Neuron (in vitro differentiated cells): ENCODE measurements around the gene C14orf132.
A peak's percentile ranks its signal among the peaks of the same experiment; 100 is the strongest.

ENCODE experiments used
- H2AFZ ChIP-seq: one replicate; pipeline ENCODE4 v1.6.1; 2013; ENCODE audit warnings: low read depth, mild to moderate bottlenecking, inconsistent platforms, low read length, moderate library complexity
- H3K27me3 ChIP-seq: one replicate; pipeline ENCODE4 v1.6.1; 2013; ENCODE audit warnings: low read length; ENCODE audit not compliant: insufficient read depth
- H3K36me3 ChIP-seq: one replicate; pipeline ENCODE4 v1.6.1; 2013; ENCODE audit warnings: low read length; ENCODE audit not compliant: insufficient read depth
- H3K4me1 ChIP-seq: one replicate; pipeline ENCODE4 v1.6.1; 2013; ENCODE audit warnings: low read length; ENCODE audit not compliant: insufficient read depth
- H3K4me3 ChIP-seq: 2 replicates; pipeline ENCODE4 v1.5.1; 2013; ENCODE audit warnings: mild to moderate bottlenecking, low read length, moderate library complexity
- H3K9me3 ChIP-seq: one replicate; pipeline ENCODE4 v1.6.1; 2013; ENCODE audit warnings: low read length

C14orf132 gene

GRCh38 chr14:96027431-96028355 is 11.5 kb upstream of the C14orf132 start:
- no peaks in the 10 kb centered on the region for H3K36me3 ChIP-seq
- H3K27me3 ChIP-seq = peaks cover 10% of the 10 kb centered on the region
- peak overlapping the region; percentile 20 for H3K4me3 ChIP-seq
- no peaks in the 10 kb centered on the region for H3K9me3 ChIP-seq
- H3K4me1 ChIP-seq = peaks cover 21% of the 10 kb centered on the region
- peak overlapping the region; percentile 28 for H2AFZ ChIP-seq

- Histone ChIP-seq H3K9me3 (no peaks in the 10 kb centered on the region), H3K4me1 (peaks cover 21% of the 10 kb centered on the region), H3K36me3 (no peaks in the 10 kb centered on the region), H3K4me3 (no peak overlapping the region), H3K27me3 (peaks cover 10% of the 10 kb centered on the region), H2AFZ (no peak overlapping the region)
These were observed 10.0 kb upstream of the C14orf132 start for GRCh38 chr14:96029089-96029645.

GRCh38 chr14:96030108-96030760 is 8.9 kb upstream of the C14orf132 start:
- no peak overlapping the region for H3K4me3 ChIP-seq
- H3K27me3 ChIP-seq = peaks cover 14% of the 10 kb centered on the region
- H2AFZ ChIP-seq = no peak overlapping the region
- no peaks in the 10 kb centered on the region for H3K9me3 ChIP-seq
- H3K36me3 ChIP-seq = no peaks in the 10 kb centered on the region
- peaks cover 21% of the 10 kb centered on the region for H3K4me1 ChIP-seq

- H2AFZ ChIP-seq = no peak overlapping the region
- no peaks in the 10 kb centered on the region for H3K9me3 ChIP-seq
- H3K27me3 ChIP-seq = peaks cover 11% of the 10 kb centered on the region
- no peaks in the 10 kb centered on the region for H3K36me3 ChIP-seq
- H3K4me1 ChIP-seq = peaks cover 21% of the 10 kb centered on the region
- no peak overlapping the region for H3K4me3 ChIP-seq
These were observed 7.5 kb upstream of the C14orf132 start for GRCh38 chr14:96031691-96032090.

DNA sequence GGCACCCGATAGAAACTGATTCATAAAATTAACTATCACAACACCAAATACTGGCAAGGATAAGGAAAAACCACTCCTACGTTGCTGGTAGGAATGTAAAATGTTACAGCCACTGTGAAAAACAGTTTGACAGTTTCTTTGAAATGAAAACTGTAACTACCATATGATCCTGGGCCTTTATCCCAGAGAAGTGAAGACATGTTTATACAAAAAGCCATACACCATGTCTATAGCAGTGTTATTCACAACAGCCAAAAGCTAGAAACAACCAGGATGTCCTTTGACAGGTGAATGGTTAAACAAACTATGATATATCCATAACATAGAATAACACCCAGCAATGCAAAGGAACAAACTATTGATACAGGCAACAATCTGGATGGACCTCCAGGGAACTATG is 3.7 kb upstream of the C14orf132 start:
- Histone ChIP-seq H3K27me3 (peaks cover 9% of the 10 kb centered on the region), H3K9me3 (no peaks in the 10 kb centered on the region), H3K4me1 (peaks cover 11% of the 10 kb centered on the region), H3K36me3 (no peaks in the 10 kb centered on the region), H2AFZ (no peak overlapping the region), H3K4me3 (no peak overlapping the region)

DNA sequence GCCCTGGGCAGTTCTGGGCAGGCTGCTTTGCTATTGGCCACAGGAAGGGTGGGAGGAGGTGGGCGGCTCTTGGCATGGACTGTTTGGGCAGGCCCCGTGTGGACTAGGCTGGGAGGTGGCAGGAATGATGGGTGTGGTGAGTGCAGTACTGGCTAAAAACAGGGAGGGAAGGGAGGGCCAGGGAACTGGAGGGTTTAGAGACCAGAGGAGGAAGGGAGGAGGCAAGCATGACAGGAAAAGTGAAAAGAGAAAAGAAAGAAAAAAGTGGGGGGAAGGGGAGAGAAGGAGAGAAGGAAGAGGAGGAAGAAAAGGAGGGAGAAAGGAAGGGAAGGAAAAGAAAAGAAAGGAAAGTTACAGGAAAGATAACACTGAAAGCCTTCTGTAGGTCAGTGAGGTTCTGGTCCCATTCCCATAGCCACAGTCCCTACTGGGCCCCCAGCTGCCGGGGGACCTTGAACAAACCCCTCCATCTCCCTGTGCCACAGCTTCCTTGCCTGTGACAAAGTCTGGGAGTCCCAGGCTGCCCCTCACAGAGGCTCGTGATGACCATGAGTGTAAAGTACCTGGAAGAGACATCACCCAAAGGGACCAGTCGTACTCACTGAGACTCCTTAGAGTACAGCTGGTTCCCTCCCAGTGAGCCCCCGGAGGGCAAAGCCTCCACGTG is 1.1 kb upstream of the C14orf132 start:
- peaks cover under 1% of the 10 kb centered on the region for H3K9me3 ChIP-seq
- H3K4me3 ChIP-seq = no peak overlapping the region
- peaks cover 9% of the 10 kb centered on the region for H3K27me3 ChIP-seq
- peaks cover 12% of the 10 kb centered on the region for H3K36me3 ChIP-seq
- H3K4me1 ChIP-seq = peaks cover 14% of the 10 kb centered on the region
- no peak overlapping the region for H2AFZ ChIP-seq

- H3K4me1 ChIP-seq = peaks cover 14% of the 10 kb centered on the region
- peak overlapping the region; percentile 58 for H2AFZ ChIP-seq
- H3K36me3 ChIP-seq = peaks cover 17% of the 10 kb centered on the region
- H3K27me3 ChIP-seq = peaks cover 9% of the 10 kb centered on the region
- peaks cover 3% of the 10 kb centered on the region for H3K9me3 ChIP-seq
- peak overlapping the region; percentile 99 for H3K4me3 ChIP-seq
These were observed 623 bp upstream of the C14orf132 start for GRCh38 chr14:96038558-96038919.

DNA sequence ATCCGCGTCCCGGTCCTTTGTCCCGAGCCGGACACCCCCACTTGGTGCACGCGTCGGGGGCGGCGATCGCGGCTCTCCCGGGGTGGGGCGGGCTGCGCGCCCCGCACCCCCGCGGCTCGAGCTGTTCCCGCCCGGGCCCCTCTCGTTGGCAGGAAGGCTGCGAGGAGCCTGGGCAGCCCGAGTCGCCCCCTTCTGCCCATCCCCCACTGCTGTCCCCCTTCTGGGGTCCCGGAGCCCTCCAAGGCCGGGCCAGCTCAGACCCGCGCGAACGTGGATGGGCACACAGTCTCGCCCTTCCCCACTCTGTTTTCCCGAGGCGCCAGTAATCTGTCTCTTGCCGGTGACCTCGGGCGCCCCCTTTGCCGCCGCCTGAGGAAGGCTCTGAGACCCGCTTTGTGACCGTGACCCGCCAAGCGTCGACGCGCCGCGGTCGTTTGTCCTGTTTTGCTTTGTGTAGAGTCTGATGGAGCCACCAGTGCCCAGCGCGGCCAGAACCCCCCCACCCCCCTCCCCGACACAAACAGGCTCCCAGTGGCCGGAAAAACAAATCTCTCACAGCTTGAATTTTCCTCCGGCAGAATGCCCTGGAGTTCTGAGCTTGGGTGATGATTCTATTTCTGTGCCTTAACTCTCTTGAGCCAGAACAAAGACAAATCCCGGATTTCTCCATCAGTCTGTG is 610 bp downstream of the C14orf132 start:
- Histone ChIP-seq H3K27me3 (peaks cover 7% of the 10 kb centered on the region), H3K4me3 (peak overlapping the region; percentile 99), H3K9me3 (peaks cover 6% of the 10 kb centered on the region), H2AFZ (peak overlapping the region; percentile 76), H3K4me1 (peaks cover 14% of the 10 kb centered on the region), H3K36me3 (peaks cover 17% of the 10 kb centered on the region)

DNA sequence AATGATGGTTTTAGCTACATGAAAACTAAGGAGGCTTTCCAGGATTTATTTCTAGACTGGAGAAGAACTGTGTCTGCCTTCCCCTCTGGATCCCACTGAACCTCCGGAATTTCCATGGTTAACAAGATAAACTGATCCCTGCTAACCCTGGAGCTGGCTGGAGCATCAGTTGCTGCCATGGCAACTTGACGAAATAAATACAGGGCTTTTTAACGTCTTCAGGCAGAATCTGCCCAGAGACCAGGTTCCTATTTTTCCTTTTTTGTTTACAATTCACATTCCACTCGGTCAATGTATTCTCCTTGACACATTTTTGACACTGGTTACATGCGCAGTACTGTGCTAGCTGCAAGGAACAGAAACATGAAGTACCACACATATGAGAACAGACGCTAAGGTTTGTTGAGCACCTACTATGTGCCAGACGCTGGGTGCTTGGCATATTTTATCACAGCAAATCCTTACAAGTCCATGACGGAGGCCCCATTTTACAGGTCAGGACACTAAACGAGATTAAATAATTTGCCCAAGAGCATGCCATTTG is 1.7 kb downstream of the C14orf132 start:
- Histone ChIP-seq H3K4me3 (peak overlapping the region; percentile 99), H3K27me3 (peaks cover 5% of the 10 kb centered on the region), H3K9me3 (peaks cover 6% of the 10 kb centered on the region), H3K36me3 (peaks cover 17% of the 10 kb centered on the region), H2AFZ (no peak overlapping the region), H3K4me1 (peaks cover 14% of the 10 kb centered on the region)

DNA sequence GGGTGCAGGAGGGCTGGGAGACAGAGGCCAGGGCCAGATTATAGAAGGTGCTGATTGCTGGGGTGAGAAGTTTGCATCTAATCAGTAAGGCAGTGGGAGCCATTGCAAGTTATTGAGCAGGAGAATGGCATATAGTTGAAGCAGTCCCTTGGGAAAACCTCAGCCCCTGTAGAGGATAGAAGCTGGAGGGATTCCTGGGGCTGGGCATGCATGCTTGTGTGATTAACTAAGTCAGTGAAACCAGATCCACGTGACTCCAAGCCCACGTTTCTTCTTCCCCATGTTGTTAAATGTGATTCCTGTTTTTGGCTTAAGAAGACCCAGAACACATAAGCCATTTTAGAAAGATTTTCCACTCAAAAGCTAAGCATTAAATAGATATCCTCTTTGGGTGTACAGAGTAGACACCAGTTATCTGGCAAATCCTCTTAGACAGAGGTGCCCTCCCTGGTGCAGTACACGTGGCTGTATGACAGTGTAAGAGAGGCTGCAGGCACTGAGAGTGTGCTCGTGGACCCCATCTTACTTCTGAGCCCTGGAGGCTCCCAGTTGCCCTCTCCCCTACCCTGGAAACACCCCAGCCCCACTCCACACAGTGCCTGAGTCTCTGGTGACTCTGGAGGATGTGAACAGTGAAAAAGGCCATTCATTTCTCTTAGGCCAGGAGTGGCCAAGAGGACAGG is 3.2 kb downstream of the C14orf132 start:
- Histone ChIP-seq H3K9me3 (peaks cover 9% of the 10 kb centered on the region), H3K27me3 (peaks cover 5% of the 10 kb centered on the region), H3K4me3 (no peak overlapping the region), H3K4me1 (peaks cover 14% of the 10 kb centered on the region), H2AFZ (no peak overlapping the region), H3K36me3 (peaks cover 17% of the 10 kb centered on the region)

DNA sequence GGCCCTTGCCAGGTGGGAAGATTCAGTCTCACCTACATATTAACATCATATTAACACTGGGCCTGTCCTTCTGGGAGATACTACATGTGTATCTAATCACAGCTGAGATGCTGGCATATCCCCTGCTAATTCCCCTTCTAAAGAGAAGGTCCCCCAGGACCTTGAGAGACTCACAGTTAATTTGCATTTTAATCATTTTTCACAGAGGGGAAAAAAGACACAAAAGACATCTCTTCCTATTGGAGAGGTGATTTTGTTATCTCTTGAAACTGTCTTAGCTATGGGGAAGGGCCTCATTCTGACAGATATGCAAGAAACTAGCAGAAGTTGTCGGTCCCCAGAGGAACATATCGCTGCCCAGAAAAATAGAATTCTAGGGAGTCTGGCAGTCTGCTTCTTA is 7.5 kb downstream of the C14orf132 start:
- peaks cover 9% of the 10 kb centered on the region for H3K9me3 ChIP-seq
- no peaks in the 10 kb centered on the region for H3K27me3 ChIP-seq
- peaks cover 19% of the 10 kb centered on the region for H3K36me3 ChIP-seq
- H2AFZ ChIP-seq = no peak overlapping the region
- H3K4me1 ChIP-seq = no peaks in the 10 kb centered on the region
- no peak overlapping the region for H3K4me3 ChIP-seq

DNA sequence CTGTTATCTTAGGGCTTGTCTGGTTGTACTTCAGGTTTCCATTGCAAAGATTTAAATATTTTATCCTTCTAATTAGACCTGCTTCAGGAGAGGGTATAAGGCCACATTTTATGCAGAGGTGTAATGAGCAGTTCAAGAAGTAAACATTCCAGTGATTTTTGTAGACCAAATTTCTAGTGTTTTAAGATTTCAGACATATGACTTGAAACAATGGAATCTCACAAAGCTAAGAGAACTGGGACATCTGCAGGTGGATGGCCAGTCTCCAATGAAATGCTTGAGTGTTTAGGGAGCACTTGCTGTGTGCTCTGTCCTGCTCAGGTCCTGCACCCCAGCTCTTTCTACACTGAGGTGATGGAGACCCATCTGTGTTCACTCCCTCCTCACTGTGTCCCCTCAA is 7.9 kb downstream of the C14orf132 start:
- Histone ChIP-seq H2AFZ (no peak overlapping the region), H3K27me3 (no peaks in the 10 kb centered on the region), H3K4me3 (no peak overlapping the region), H3K9me3 (peaks cover 9% of the 10 kb centered on the region), H3K36me3 (peaks cover 23% of the 10 kb centered on the region), H3K4me1 (no peaks in the 10 kb centered on the region)
